HG03064 (cell line): Measurements from ENCODE around the gene UROS.

Experiments used
- ATAC-seq: cut with Tn5 transposase; IDR thresholded peaks from one replicate; pipeline ENCODE4 v1.9.1; 2021; ENCODE audit warnings: low read depth; ENCODE audit not compliant: unreplicated experiment

UROS gene

GRCh38 chr10:125769175-125769574 lies 53.9 kb downstream of the UROS start:
- no peak for ATAC-seq

- no peak for ATAC-seq
These were observed 54.7 kb downstream of the UROS start for GRCh38 chr10:125768219-125768855.

GRCh38 chr10:125766511-125766910 lies 56.5 kb downstream of the UROS start:
- no peak for ATAC-seq

GRCh38 chr10:125765835-125766234 lies 57.2 kb downstream of the UROS start:
- no peak for ATAC-seq

- no peak for ATAC-seq
These were observed 60.1 kb downstream of the UROS start for GRCh38 chr10:125762692-125763648.

GRCh38 chr10:125761961-125762360 lies 61.1 kb downstream of the UROS start:
- no peak for ATAC-seq

- ATAC-seq: no peak
These were observed 65.3 kb downstream of the UROS start for GRCh38 chr10:125757742-125758141.

- ATAC-seq: no peak
These were observed 66.1 kb downstream of the UROS start for GRCh38 chr10:125756853-125757487.

GRCh38 chr10:125756196-125756595 lies 66.9 kb downstream of the UROS start:
- ATAC-seq: no peak

GRCh38 chr10:125747417-125747816 lies 75.6 kb downstream of the UROS start:
- no peak for ATAC-seq

GRCh38 chr10:125744909-125745308 lies 78.1 kb downstream of the UROS start:
- no peak for ATAC-seq

GRCh38 chr10:125742465-125742864 lies 80.6 kb downstream of the UROS start:
- ATAC-seq: no peak

- ATAC-seq: no peak
These were observed 82.9 kb downstream of the UROS start for GRCh38 chr10:125739994-125740679.
